OCI-LY7 (cell line): ENCODE data around the gene GCHFR.

Source experiments
- EZH2phosphoT487 ChIP-seq: fragments of 200-600 bp; sonication (generic); IDR thresholded peaks from 2 replicates; pipeline ENCODE4 v1.6.1; 2018; ENCODE audit warnings: low read depth, borderline replicate concordance, mild to moderate bottlenecking, mixed run types, antibody characterized with exemption, low read length, moderate library complexity, mixed read lengths
- TF ChIP-seq, protein P1 (sequence below): fragments of 200-600 bp; sonication (generic); conservative IDR thresholded peaks from 2 replicates; pipeline ENCODE4 v1.5.1; 2014; ENCODE audit warnings: mild to moderate bottlenecking, antibody characterized with exemption, low read length, moderate library complexity, mixed read lengths

DNA sequence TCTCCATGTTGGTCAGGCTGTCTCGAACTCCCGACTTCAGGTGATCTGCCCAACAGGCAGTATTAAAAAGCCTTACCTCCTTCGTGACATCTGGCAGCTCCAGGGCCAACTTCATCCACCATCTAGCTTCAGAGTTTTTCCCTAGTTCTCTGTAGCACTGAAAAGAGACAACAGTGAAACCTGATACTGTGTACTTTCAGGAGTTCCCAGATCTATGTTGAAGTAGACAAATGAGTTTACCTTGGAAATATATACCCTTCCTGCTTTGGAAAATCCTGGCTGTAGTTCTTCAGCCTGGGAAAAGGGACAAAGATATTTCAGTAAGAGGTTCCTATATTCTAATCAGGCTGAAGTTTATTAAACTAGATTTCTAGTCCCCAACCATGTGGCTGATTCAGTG lies 26.8 kb upstream of the GCHFR start:
- TF ChIP-seq, protein P1, sequence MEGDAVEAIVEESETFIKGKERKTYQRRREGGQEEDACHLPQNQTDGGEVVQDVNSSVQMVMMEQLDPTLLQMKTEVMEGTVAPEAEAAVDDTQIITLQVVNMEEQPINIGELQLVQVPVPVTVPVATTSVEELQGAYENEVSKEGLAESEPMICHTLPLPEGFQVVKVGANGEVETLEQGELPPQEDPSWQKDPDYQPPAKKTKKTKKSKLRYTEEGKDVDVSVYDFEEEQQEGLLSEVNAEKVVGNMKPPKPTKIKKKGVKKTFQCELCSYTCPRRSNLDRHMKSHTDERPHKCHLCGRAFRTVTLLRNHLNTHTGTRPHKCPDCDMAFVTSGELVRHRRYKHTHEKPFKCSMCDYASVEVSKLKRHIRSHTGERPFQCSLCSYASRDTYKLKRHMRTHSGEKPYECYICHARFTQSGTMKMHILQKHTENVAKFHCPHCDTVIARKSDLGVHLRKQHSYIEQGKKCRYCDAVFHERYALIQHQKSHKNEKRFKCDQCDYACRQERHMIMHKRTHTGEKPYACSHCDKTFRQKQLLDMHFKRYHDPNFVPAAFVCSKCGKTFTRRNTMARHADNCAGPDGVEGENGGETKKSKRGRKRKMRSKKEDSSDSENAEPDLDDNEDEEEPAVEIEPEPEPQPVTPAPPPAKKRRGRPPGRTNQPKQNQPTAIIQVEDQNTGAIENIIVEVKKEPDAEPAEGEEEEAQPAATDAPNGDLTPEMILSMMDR: no peak
- TF ChIP-seq EZH2phosphoT487: no peak
